Frontal cortex (tissue), 4 donors: ENCODE measurements around the gene EMP2. TPM values are rescaled to one million over a fixed set of nuclear protein-coding genes. Genes with fewer than 3 reads are reported as not detected.

ENCODE experiments used
- DNase-seq, 2 donors: peaks; one replicate each; pipeline ENCODE4 v3.0.0; 2012; ENCODE audit warnings: low spot score in 2 of 2
- FAIRE-seq: peaks from 2 replicates; lab custom pipeline; 2012; peaks lifted over from hg19 to GRCh38; lab: Jason Lieb, UNC
- small RNA-seq: library from RNA; depleted of rRNA; stranded (forward); fragments of <200 nt; gene quantifications from one replicate; pipeline ENCODE3, GENCODE V24; 2014
- total RNA-seq: library from RNA; depleted of rRNA; stranded (reverse); fragments of >200 nt; gene quantifications from one replicate; pipeline ENCODE4 v1.2.3, GENCODE V29; 2014
- donor health status: control.
- donor health status: control.
- donor health status: control.

EMP2 gene
- total RNA-seq, 1 donor from 2014 or later = 2.4 TPM

GRCh38 chr16:10501016-10501607 lies 79.3 kb downstream of the EMP2 start:
- no peak for FAIRE-seq

GRCh38 chr16:10500582-10500981 lies 79.8 kb downstream of the EMP2 start:
- no peak for DNase-seq
- no peak for FAIRE-seq

More at GRCh38 chr16:10501016-10501607, 79.3 kb downstream of the EMP2 start:
- no peak for DNase-seq

GRCh38 chr16:10497132-10498101 lies 83.0 kb downstream of the EMP2 start:
- DNase-seq (no peak), FAIRE-seq (no peak)

- FAIRE-seq = no peak
- DNase-seq = no peak
These were observed 85.4 kb downstream of the EMP2 start for GRCh38 chr16:10495031-10495345.

GRCh38 chr16:10494343-10495030 lies 85.9 kb downstream of the EMP2 start:
- no peak for FAIRE-seq
- no peak for DNase-seq

GRCh38 chr16:10493276-10493675 lies 87.1 kb downstream of the EMP2 start:
- no peak for FAIRE-seq
- no peak for DNase-seq

GRCh38 chr16:10490141-10490540 lies 90.3 kb downstream of the EMP2 start:
- FAIRE-seq = no peak

GRCh38 chr16:10485698-10486382 lies 94.6 kb downstream of the EMP2 start:
- FAIRE-seq (no peak), DNase-seq (no peak)

More at GRCh38 chr16:10490141-10490540, 90.3 kb downstream of the EMP2 start:
- DNase-seq = no peak

GRCh38 chr16:10485159-10485558 lies 95.2 kb downstream of the EMP2 start:
- no peak for DNase-seq
- FAIRE-seq = no peak

GRCh38 chr16:10480151-10480550 lies 100.2 kb downstream of the EMP2 start:
- DNase-seq (no peak), FAIRE-seq (no peak)

Small RNA genes within 50 kb of the gene (small RNA-seq; reads per million reads assigned to genes)
- gene RNU6-633P = not detected

Other genes with a start within 250 kb of the EMP2 start
- 14.3 TPM for gene ATF7IP2, start 194.5 kb downstream of the EMP2 start, total RNA-seq
- gene TEKT5, start 114.3 kb upstream of the EMP2 start, total RNA-seq = 1.6 TPM
- gene NUBP1, start 163.2 kb upstream of the EMP2 start, total RNA-seq = 14.3 TPM
- gene TVP23A, start 238.2 kb upstream of the EMP2 start, total RNA-seq = 17.5 TPM